ENCODE results near the gene MRPL12. TPM values are rescaled to one million over a fixed set of nuclear protein-coding genes. Genes with fewer than 3 reads are reported as not detected.
A peak's percentile ranks its signal among the peaks of the same experiment; 100 is the strongest.

The MRPL12 gene
- total and polyA plus RNA-seq, 2 of the 13 experiments (the other 11 are each of a cell fraction or from before 2014, with no cell fraction given) = 39.1 to 94.1 TPM

GRCh38 chr17:81665205-81666091, 37.7 kb upstream of the MRPL12 start (continued):
- TF ChIP-seq CSRNP1 (CRISPR knock-in tag; IDR thresholded peaks at IDR 0.05) (no peak), ZNF234 (CRISPR knock-in tag; conservative IDR thresholded peaks at IDR 0.05) (no peak), ZSCAN5A (CRISPR knock-in tag; IDR thresholded peaks at IDR 0.05; ENCODE audit: borderline replicate concordance) (0 out of 2 replicates have a peak, but pooled peaks have one; percentile 66), ZNF879 (CRISPR knock-in tag; IDR thresholded peaks at IDR 0.05) (peak; percentile 29; the same call in 1 of the 2 replicates), PHB2 (IDR thresholded peaks at IDR 0.05; ENCODE audit: partially characterized antibody) (no peak), PRMT3 (CRISPR knock-in tag; IDR thresholded peaks at IDR 0.05; ENCODE audit: borderline replicate concordance, low read depth) (no peak), ESRRA (CRISPR knock-in tag; IDR thresholded peaks at IDR 0.05; ENCODE audit: low read depth) (no peak), BHLHE40 (IDR thresholded peaks at IDR 0.05; ENCODE audit: low read length) (no peak), CBX1 (IDR thresholded peaks at IDR 0.05; ENCODE audit: low read depth) (no peak), BORCS8-MEF2B (CRISPR knock-in tag; IDR thresholded peaks at IDR 0.05) (peak; percentile 80), RCOR2 (CRISPR knock-in tag; IDR thresholded peaks at IDR 0.05) (no peak), TRIM22 (IDR thresholded peaks at IDR 0.05) (no peak), ZNF180 (CRISPR knock-in tag; IDR thresholded peaks at IDR 0.05; ENCODE audit: borderline replicate concordance, low read depth) (no peak), ATF5 (CRISPR knock-in tag; IDR thresholded peaks at IDR 0.05; ENCODE audit: low read depth) (no peak), PRPF4 (IDR thresholded peaks at IDR 0.05; ENCODE audit: low read depth, low read length, poor library complexity, severe bottlenecking) (no peak), MXD1 (CRISPR knock-in tag; IDR thresholded peaks at IDR 0.05) (no peak), NRL (CRISPR knock-in tag; IDR thresholded peaks at IDR 0.05; ENCODE audit: borderline replicate concordance) (peak; percentile 69), MBD4 (IDR thresholded peaks at IDR 0.05; ENCODE audit: borderline replicate concordance, low read length) (no peak), MTA3 (CRISPR knock-in tag; IDR thresholded peaks at IDR 0.05) (no peak), MLX (CRISPR knock-in tag; IDR thresholded peaks at IDR 0.05) (no peak), REL (CRISPR knock-in tag; conservative IDR thresholded peaks at IDR 0.05) (no peak), ZMYM3 (CRISPR knock-in tag; IDR thresholded peaks at IDR 0.05) (no peak), PHF5A (CRISPR knock-in tag; IDR thresholded peaks at IDR 0.05; ENCODE audit: low read depth, unreplicated experiment) (no peak), SAP130 (CRISPR knock-in tag; IDR thresholded peaks at IDR 0.05; ENCODE audit: low read depth) (peak; percentile 22; the same call in 1 of the 2 replicates)

Measured in HepG2 (cell line).